Measurements from ENCODE around the gene SRGAP1. TPM values are rescaled to one million over a fixed set of nuclear protein-coding genes. Genes with fewer than 3 reads are reported as not detected.

The SRGAP1 gene
- total RNA-seq, 3 donors from 2014 or later (not counting 1 experiment from before 2014, with no cell fraction given), result 0.10 to 0.49 (median 0.16) TPM

DNA sequence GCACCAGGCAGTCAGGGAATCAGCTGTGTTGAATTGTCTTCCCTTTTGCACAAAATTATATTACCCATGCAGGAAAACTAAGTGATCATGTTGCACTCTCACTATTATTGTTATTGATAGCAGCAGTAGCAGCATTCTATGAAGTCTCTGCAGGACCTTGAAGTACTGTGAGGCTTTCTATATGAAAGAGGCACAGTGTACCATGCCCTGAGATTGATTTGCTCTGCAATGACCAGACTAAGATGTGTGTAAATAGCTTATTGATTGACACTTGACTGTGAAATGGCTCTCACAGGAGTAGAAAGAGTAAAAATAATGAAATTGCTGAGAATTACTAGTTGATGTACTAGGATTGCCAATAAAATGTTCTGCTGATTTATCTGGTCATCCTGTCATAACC lies 277.7 kb downstream of the SRGAP1 start:
- TF ChIP-seq, protein P1, sequence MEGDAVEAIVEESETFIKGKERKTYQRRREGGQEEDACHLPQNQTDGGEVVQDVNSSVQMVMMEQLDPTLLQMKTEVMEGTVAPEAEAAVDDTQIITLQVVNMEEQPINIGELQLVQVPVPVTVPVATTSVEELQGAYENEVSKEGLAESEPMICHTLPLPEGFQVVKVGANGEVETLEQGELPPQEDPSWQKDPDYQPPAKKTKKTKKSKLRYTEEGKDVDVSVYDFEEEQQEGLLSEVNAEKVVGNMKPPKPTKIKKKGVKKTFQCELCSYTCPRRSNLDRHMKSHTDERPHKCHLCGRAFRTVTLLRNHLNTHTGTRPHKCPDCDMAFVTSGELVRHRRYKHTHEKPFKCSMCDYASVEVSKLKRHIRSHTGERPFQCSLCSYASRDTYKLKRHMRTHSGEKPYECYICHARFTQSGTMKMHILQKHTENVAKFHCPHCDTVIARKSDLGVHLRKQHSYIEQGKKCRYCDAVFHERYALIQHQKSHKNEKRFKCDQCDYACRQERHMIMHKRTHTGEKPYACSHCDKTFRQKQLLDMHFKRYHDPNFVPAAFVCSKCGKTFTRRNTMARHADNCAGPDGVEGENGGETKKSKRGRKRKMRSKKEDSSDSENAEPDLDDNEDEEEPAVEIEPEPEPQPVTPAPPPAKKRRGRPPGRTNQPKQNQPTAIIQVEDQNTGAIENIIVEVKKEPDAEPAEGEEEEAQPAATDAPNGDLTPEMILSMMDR (IDR thresholded peaks at IDR 0.05), result no peak
- no peaks in the 10 kb centered on the region for H3K27me3 ChIP-seq (ENCODE audit: control insufficient read depth, insufficient read depth, low read length)
- Mint-ChIP-seq H3K4me3 (no peak overlapping the region), H3K27ac (no peak overlapping the region), H3K27me3 (ENCODE audit: low read depth in 2 of 2) (peaks cover 8 to 17% of the 10 kb centered on the region in 2 donors), H3K4me1 (no peaks in the 10 kb centered on the region), H3K9me3 (no peaks in the 10 kb centered on the region), H3K36me3 (no peaks in the 10 kb centered on the region)
- DNase-seq (no peak), ATAC-seq (no peak)
- no peaks in the 10 kb centered on the region for H3K4me1 ChIP-seq (ENCODE audit: control insufficient read depth, insufficient read depth, low read length)
- H3K36me3 ChIP-seq (ENCODE audit: control insufficient read depth, insufficient read depth, low read length), result no peaks in the 10 kb centered on the region
- no peaks in the 10 kb centered on the region for H3K9me3 ChIP-seq (ENCODE audit: control insufficient read depth, insufficient read depth, low read length)
- intact Hi-C loops (cut with micrococcal nuclease), result no loop called here
- no peak overlapping the region for H3K27ac ChIP-seq (ENCODE audit: low read length)
- no peak overlapping the region for H3K4me3 ChIP-seq (ENCODE audit: low read length)

GRCh38 chr12:64122995-64123394 lies 278.5 kb downstream of the SRGAP1 start:
- WGBS (ENCODE audit: insufficient coverage), result 92% methylated on average over 1 of the region's 2 CpGs
- H3K36me3 Mint-ChIP-seq, result no peaks in the 10 kb centered on the region

GRCh38 chr12:64123448-64123847 lies 278.9 kb downstream of the SRGAP1 start:
- no peak overlapping the region for H3K4me3 Mint-ChIP-seq
- H3K27ac ChIP-seq (ENCODE audit: low read length), result no peak overlapping the region
- no peak for ATAC-seq
- no peaks in the 10 kb centered on the region for H3K4me1 Mint-ChIP-seq
- DNase-seq, result no peak
- no peaks in the 10 kb centered on the region for H3K36me3 ChIP-seq (ENCODE audit: control insufficient read depth, insufficient read depth, low read length)
- no peaks in the 10 kb centered on the region for H3K4me1 ChIP-seq (ENCODE audit: control insufficient read depth, insufficient read depth, low read length)
- H3K4me3 ChIP-seq (ENCODE audit: low read length), result no peak overlapping the region
- H3K9me3 Mint-ChIP-seq, result no peaks in the 10 kb centered on the region
- peaks cover 8 to 17% of the 10 kb centered on the region in 2 donors for H3K27me3 Mint-ChIP-seq (ENCODE audit: low read depth in 2 of 2)
- no peaks in the 10 kb centered on the region for H3K36me3 Mint-ChIP-seq
- TF ChIP-seq, protein P1 (IDR thresholded peaks at IDR 0.05), result no peak
- intact Hi-C loops (cut with micrococcal nuclease), result no loop called here
- WGBS (ENCODE audit: insufficient coverage), result no CpG with 5 or more reads among the region's 1 CpG
- H3K9me3 ChIP-seq (ENCODE audit: control insufficient read depth, insufficient read depth, low read length), result no peaks in the 10 kb centered on the region
- H3K27ac Mint-ChIP-seq, result no peak overlapping the region
- no peaks in the 10 kb centered on the region for H3K27me3 ChIP-seq (ENCODE audit: control insufficient read depth, insufficient read depth, low read length)

More at GRCh38 chr12:64122995-64123394, 278.5 kb downstream of the SRGAP1 start:
- no peaks in the 10 kb centered on the region for H3K36me3 ChIP-seq (ENCODE audit: control insufficient read depth, insufficient read depth, low read length)
- no peak for ATAC-seq
- Mint-ChIP-seq H3K27ac (no peak overlapping the region), H3K27me3 (ENCODE audit: low read depth in 2 of 2) (peaks cover 8 to 17% of the 10 kb centered on the region in 2 donors), H3K9me3 (no peaks in the 10 kb centered on the region), H3K4me1 (no peaks in the 10 kb centered on the region), H3K4me3 (no peak overlapping the region)
- no peaks in the 10 kb centered on the region for H3K27me3 ChIP-seq (ENCODE audit: control insufficient read depth, insufficient read depth, low read length)
- no peaks in the 10 kb centered on the region for H3K9me3 ChIP-seq (ENCODE audit: control insufficient read depth, insufficient read depth, low read length)
- H3K27ac ChIP-seq (ENCODE audit: low read length), result no peak overlapping the region
- TF ChIP-seq, protein P1 (IDR thresholded peaks at IDR 0.05), result no peak
- intact Hi-C loops (cut with micrococcal nuclease), result no loop called here
- DNase-seq, result no peak
- H3K4me3 ChIP-seq (ENCODE audit: low read length), result no peak overlapping the region
- H3K4me1 ChIP-seq (ENCODE audit: control insufficient read depth, insufficient read depth, low read length), result no peaks in the 10 kb centered on the region

DNA sequence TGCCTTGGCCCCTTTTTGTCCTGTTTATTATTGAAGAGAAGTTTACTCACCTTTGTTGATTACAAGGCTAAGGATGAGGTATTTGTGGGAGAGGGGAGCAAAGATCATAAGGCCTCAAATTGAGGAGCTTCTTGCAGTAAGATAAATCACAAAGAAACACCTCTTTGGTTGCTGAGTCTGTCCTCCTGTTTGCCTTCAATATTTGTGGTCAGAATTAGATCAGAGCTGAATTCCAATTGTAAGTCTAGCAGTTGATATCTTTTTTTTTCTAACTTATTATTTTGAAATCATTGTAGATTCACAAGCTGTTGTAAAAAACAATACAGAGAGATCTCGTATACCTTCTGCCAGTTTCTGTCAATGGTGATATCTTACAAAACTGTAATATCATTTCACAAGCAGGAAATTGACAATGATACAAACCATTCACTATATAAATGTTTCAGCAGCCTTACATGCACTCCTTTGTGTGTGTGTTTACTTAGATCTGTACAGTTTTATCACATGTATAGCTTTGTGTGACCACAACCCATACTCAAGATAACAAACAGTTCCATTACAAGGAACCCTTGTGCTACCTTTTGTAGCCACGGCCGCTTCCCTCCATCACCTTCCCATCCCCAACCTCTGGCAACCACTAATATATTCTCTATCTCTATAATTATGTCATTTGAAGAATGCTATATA lies 280.2 kb downstream of the SRGAP1 start:
- Mint-ChIP-seq H3K9me3 (no peaks in the 10 kb centered on the region), H3K4me3 (no peak overlapping the region), H3K27me3 (ENCODE audit: low read depth in 2 of 2) (peaks cover 8 to 10% of the 10 kb centered on the region in 2 donors), H3K27ac (no peak overlapping the region), H3K4me1 (no peaks in the 10 kb centered on the region), H3K36me3 (no peaks in the 10 kb centered on the region)
- Histone ChIP-seq H3K36me3 (ENCODE audit: control insufficient read depth, insufficient read depth, low read length) (no peaks in the 10 kb centered on the region), H3K4me1 (ENCODE audit: control insufficient read depth, insufficient read depth, low read length) (no peaks in the 10 kb centered on the region), H3K4me3 (ENCODE audit: low read length) (no peak overlapping the region), H3K27me3 (ENCODE audit: control insufficient read depth, insufficient read depth, low read length) (no peaks in the 10 kb centered on the region), H3K9me3 (ENCODE audit: control insufficient read depth, insufficient read depth, low read length) (no peaks in the 10 kb centered on the region), H3K27ac (ENCODE audit: low read length) (no peak overlapping the region)
- WGBS (ENCODE audit: insufficient coverage), result 92% methylated on average over 3 of the region's 3 CpGs
- TF ChIP-seq, protein P1 (IDR thresholded peaks at IDR 0.05), result no peak
- DNase-seq, result no peak
- intact Hi-C loops (cut with micrococcal nuclease), result no loop called here
- ATAC-seq, result no peak

Data from natural killer cell (primary cell).